ENCODE data around the gene CPNE5. TPM values are rescaled to one million over a fixed set of nuclear protein-coding genes. Genes with fewer than 3 reads are reported as not detected.

CPNE5 gene
- total RNA-seq, 1 donor from 2014 or later: 1.00 TPM

DNA sequence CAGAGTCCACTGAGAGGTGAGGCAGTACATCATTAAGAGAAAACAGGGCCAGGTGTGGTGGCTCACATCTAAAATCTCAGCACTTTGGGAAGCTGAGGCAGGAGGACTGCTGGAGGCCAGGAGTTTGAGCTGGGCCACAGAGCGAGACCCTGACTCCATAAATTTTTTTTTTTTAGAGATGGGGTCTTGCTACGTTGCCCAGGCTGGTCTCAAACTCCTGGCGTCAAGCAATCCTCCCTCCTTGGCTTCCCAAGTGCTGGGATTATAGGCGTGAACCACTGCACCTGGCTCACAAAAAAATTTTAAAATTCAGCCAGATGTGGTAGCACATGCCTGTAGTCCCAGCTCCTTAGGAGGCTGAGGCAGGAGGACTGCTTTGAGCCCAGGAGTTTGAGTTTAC is 18.1 kb upstream of the CPNE5 start:
- ATAC-seq: no peak

DNA sequence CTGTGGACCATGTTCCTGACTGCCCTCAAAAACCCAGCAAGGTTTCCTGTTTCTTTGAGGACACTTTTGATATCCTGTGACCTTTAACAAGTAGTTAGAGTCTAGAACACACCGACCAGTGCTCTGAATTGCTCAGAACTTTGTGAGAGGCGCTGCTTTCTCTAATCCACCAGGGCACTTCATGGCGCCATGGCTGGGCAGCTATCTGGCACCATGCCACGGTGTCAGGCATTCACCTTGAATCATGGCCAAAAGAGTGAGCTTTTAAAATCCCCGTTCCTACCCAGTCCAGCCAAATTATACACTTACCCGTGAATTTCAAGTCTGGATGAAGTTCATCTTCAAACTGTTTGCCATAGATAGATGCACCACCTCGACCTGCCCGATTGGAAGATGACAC is 17.0 kb upstream of the CPNE5 start:
- ATAC-seq: no peak

DNA sequence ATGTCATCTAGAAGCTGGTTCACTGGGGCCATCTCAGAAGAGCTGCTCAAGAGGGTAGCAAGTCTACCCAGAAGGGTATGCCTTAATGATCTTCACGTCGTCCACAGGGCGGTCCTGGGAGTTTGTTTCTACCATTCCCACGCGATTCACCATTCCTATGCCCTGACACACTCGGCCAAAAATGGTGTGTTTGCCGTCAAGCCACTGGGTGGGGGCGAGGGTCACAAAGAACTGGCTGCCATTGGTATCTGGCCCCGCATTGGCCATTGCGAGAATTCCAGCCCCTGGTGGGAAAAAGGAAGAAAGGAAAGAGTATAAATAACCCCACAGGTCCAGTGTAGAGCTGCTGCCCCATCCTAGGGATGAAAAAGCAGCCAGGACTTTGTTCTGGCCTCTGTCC is 16.5 kb upstream of the CPNE5 start:
- no peak for ATAC-seq

DNA sequence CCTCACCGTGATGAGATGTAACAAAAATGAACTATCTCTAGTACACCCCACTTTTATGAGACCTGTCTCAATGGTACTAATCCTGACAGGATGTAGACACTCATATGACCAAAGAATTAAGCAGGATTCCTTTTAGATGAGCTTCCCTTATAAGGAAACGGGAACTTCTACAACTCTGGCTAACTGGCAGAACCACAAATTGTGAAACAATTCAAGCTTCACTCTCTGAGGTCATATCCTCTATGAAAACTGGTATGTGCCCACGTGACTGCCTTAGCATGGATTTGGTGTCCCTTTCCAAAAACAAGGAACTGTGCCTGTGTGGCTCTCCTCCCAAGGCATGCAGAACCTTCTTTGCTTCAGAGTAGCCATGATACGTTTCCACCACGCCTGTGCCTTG is 14.1 kb upstream of the CPNE5 start:
- peak; percentile 87 for ATAC-seq

DNA sequence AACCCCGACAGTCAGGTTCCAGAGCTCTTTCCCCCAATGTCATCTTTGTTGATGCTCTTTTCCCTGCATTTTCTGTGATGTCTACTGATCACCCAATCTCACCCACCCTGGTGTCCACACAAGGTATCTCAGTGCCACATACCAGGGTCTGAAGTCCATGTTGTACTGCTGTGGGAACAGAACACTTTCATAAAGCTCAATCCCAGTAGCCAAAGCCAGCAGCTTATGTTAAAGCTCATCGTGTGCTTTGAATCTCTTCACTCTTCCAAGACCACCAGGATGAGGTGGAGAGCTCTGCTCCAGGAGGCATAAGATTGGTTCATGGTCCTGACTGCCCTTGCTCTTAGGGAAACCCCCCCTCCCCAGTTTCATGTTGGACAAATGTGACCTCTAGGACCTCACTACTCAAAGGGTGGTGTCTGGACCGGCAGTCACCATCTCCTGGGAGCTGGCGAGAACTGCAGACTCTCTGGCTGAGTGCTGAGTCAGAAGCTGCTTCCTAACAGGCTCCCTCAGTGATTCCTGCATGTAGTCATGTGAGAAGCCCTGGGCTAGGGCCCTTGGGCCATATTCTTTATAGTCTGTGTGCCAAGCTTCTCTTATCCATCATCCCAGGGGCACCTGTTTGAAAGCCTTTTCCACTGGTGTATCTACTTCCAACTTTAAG is 13.4 kb upstream of the CPNE5 start:
- ATAC-seq: peak; percentile 56

DNA sequence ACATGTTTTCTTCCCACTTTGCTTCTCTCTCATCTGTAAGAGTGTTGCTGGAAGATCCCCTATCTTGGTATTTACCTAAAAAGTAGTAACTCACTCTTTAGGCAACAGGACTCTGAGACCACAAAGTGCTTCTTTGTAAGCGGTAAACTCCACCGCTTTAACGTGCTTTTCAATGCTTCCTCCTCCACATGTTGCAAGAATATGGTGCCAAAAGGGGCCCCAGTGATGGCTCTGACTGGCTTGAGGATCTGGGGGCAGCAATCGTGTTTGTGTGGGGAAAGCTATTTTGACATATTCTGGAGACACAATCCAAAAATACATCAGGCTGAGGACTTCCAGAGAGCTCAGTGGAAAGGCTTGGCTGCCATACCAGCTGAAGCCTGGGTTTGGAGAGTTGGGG is 12.4 kb upstream of the CPNE5 start:
- ATAC-seq: no peak

DNA sequence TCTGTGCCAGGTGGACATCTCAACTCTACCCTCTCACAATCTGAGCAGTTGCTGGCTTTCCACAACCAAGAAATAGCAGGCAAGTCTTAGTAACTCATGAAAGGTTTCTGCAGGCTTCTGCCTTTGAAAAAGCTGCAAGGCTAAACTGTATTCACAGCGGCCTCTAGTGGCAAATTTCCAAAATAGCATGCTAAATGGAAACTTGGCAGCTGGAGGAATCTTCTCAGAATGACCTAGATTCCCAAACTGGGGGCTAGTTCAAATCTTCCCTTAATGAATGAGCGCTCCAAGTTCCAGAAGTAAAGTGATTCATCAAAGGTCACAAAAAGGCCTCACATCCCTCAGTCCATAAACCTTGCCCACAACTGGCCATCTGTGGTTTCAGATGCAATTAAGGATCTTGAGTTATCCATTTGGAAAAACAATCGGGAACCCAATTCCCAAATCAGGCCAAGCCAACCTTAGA is 11.9 kb upstream of the CPNE5 start:
- ATAC-seq: peak; percentile 15

DNA sequence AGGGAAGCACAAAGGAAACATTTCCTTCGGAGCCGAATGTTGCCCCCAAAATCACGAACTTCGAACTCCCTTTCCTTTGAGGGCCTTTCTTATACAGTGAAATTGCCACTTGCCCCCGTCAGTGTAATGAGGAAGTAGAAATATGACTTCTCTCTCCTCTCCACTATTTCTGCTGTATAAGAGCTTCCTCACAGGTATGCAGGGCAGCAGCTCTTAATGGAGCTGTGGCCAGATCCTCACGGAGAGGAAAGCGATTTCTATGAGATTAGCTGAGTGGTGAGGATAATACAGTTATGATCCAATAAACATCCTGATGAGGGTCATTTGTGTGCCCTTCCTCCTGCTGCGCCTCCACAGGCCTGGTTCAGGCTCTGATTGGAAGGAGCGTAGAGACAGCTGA is 10.8 kb upstream of the CPNE5 start:
- ATAC-seq: no peak

DNA sequence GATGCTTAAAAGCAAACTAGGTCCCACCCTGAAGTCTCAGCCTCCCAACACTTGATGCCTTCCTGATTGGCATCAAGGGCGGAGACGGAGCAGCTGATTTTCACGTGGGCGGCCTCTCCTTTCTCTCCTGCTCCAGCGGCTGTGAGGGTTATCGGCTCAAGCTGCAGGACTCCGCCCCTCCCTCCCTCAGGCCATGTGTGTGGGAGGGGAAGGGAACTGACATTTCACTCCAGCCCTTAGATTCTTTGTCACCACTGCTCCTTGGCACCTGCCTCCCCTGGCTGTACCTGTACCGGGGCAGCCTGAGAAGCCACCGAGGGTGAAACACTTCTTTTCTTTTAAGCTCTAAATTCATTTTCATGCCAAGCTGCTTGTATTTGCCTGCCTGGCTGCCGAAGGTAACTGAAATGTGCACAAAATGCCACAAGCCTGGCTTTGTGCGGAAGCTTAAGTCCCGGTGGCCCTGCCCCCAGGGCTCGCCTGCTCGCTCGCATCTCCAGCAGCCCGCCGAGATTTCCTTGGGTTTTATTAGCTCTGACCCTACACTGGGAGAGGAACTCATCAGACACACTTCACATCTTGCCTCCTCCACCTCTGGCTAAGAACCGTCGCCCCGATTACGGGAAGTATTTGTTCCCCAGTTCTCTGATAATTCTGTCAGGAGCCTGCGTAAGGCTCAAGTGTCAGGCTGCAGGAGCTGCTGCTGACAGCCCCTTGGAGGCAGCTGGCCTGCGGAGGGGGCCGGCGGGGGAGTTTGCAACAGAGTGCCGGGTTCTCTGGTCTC is 9.6 kb upstream of the CPNE5 start:
- ATAC-seq: peak; percentile 35

DNA sequence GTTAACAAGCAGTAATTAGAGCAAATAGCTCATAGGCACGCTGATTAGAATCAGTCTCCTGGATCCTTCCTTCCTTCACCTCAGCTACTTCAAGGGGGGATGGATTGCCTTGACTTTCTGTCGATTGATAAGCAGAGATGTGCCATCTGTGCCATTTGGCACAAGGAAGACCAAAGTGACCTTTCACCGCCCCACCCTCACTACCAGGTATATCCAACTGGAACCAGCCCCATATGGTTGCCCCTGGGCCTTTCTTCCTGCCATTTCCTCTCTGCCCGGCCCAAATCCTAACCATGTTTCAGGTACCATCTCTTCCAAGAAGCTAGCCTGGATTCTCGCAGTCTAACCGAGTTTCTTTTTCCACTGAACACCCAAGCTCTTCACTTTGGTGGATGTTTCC is 8.7 kb upstream of the CPNE5 start:
- no peak for ATAC-seq

DNA sequence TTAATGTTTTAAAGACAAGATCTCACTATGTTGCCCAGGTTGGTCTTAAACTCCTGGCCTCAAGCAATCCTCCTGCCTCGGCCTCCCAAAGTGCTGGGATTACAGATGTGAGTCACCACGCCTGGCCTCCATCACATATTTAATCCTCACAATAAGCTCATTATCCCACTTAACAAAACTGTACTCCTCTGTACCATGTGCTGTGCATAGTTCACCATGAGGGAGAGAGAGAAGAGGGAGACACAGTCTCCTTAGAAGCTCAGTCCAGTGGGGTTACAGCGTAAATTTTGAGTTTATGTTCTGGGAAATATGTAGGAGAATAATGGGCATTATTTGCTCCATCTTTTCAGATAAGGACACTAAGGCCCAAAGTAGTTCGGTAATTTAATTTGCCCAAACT is 7.9 kb upstream of the CPNE5 start:
- ATAC-seq: no peak

DNA sequence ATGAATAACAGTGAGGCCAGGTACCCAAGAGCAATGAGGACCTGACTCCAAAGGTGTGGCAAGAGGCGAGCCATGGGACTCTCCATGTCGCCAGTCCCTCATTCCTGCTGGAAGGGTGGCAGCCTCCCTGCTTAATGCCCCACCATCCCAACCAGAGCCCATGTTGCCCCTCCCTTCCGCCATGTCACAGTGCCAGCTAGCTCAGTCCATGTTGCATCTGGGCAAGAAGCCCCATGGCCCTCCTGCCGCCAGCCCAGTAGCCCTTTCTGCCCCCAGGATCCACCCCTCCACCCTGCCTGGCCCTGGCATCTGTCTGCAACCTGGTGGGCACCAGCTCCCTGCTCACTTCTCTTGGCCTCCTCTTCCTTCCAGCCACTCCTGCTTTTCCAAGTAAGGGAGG is 6.0 kb upstream of the CPNE5 start:
- no peak for ATAC-seq

DNA sequence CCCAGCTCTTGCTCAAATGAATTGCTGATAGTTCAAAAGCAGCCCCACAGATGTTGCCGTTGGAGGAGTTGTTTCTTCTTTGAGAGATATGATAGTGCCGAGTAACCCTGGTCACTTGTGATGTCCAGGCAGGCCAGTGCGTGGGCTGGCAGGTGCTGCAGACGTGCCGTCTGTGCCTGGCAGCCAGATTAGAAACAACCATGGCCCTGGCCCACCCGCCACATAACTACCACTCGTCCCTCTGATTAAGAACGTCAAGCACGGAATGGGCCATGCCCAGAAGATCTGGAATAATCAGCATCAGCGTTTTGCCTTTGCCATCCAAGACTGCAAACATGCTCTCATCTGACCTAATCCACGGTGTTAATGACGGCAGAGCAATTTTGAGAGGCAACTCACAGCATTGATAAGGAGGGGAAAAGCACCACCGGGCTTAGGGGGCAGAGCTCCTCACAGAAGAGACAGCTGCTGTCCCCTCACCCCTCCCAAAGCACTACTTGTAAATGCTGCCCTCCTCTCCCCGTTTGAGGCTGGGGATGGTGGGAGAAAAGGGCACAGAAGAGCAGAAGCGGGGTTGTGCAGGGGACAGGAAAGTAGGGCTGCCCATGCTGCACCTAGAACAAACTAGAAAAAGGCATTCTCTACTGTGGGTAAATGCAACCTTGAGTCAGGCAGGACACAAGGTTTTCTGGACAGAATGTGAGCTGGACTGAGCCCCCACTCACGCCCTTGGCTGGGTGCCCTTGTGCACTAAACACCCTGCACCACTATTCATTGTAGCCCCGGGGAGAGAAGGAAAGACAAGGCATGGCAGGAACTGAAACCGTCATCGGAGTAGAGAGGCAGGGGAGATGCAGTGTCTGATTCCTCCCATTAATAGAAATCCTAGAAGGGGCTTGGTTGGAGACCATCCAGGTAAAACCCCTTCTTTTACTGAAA is 5.3 kb upstream of the CPNE5 start:
- no peak for ATAC-seq

DNA sequence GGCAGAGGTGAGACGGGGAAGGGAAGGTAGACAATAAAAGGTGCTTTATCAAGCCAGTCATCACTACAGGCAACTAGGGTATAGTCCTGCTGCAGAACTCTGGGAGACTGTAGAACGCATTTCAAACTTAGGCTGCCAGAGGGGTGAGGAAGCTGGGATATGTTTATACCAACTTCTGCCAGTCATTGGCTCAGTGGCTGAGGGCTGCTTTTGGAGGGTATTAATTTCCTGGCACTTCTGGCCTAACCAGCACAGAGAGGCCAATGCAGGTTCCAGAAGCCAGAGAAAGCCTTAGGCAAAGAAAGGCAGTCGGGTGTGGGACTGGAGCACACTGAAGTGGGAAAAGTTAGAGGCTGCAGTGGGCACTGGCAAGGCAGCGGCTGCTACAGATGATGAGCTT is 3.9 kb upstream of the CPNE5 start:
- no peak for ATAC-seq

DNA sequence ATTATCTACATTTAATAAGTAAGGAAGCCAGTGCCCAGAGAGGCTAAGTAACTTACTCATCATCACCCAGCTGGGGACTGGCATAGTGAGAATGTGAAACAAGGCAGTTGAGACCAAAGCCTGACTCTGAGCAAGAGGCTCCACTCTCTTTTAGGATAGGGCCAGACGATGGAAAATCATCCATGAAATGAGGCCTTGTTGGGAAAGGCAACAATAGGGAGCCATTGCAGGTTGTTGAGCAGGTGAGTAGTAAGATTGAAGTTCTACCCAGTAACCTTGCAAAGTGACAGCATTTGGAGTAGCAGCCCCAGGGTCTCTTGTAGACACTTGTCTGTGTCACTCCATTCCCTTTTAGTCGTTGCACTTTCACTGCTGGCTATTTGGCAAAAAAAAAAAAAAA is 2.5 kb upstream of the CPNE5 start:
- no peak for ATAC-seq

DNA sequence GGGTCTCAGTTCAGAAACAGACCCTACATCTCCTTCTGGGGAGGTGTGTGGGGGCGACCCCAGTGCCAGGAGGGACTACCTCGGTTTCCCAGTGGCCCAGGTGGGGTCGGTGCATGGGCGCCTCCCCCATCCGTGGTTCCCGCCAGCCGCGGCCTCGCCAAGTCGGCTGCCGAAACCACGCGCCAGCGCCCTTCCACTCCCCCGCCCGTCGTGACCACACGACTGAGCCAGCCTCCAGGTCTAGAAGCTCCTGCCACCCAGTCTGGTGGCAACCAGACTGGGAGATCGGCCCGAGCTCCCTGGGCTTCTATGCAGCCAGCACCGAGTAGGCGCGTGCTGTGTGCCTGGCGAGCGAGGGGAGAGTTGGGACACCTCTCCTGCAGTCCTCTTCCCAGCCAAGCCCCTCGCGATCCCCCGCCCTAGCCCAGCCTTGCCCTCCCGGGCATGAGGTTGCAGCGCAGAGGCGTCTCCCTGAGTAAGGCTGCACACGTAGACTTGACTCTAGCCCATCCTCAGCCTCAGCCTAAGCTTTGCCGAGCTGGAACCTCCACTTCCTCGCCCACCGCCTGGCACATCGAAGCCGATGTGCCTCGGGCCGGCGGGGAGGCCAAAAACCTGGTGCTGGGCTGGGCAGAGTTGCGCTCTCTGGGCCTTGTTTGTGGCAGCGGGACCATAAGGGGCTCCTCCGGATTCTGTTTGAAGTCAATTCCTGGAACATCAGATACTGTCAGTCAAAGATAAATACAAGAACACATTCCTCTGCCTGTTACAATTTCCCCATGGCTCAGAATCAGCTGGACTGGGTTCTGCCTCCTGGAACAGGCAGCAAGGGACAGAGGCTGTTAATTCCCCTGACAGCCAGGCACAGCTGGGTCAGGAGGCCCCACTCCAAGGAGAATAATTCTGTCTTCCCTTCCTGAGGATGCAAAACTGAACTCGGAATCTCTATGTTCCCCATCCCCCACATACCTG is 1.5 kb upstream of the CPNE5 start:
- peak; percentile 45 for ATAC-seq

DNA sequence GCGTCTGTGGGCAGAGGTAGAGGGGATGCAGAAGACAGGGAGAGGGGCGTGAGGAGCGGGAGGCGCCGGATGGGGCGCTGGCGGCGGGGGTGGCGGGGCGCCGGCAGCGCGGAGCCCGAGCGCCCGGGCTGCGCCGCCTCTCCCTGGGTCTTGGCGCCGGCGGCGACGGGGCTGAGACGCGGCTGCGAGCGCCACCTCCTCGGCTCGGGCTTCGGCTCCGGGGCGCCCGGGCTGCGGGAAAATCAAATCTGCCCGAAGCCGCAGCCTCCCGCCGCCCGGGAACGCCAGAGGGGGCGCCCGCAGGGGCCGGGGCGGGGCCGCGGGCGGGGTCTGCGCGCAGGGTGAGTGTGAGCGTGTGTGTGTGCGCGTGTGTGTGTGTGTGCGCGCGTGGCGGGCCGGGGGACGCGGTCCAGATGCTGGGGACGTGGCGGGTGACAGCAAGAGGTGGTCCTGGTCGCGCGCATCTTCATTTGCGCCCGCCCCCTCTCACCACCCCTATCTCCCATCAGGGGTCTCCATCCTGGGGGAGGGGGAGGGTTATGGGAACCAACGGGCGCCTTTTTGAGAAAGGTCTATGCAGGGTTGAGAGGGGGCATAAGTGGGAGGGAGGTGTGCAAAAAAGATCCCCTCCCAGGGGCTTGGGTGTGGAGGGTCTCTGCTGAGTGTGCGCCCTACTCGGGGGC is 646 bp upstream of the CPNE5 start:
- peak; percentile 33 for ATAC-seq

DNA sequence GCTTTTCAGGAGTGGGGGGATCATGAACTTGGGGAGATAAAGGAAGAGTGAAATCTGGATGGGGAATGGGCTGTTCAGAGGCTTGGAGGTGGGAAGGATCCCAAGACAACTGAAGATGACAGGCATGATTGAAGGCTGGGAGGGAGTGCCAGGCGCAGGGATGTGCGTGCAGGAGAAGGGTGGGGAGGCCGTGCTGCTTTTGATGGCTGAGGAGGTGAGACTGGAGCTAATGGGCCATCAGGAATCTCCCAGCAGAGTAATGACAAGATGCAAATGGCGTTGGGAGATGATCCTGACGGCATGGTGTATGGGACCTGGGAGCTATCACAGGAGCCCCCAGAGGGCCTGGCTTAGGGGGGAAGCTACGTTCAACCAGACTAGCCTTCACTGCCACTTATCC is 1.6 kb downstream of the CPNE5 start:
- no peak for ATAC-seq

DNA sequence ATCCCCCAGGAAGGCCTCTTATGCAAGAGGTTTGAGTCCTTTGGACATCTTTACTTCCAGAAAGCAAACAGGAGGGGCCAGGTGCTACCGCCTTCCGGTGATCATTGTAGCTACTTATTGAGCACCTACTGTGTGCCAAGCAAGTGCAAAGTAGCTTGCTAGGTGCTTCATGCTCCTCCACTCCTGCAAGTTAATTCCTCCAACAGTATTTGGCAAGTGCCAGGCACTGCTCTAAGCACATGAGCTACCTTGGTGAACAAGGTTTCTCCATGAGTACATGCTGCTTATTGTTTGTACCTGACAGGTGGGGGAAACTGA is 2.3 kb downstream of the CPNE5 start:
- ATAC-seq: no peak

DNA sequence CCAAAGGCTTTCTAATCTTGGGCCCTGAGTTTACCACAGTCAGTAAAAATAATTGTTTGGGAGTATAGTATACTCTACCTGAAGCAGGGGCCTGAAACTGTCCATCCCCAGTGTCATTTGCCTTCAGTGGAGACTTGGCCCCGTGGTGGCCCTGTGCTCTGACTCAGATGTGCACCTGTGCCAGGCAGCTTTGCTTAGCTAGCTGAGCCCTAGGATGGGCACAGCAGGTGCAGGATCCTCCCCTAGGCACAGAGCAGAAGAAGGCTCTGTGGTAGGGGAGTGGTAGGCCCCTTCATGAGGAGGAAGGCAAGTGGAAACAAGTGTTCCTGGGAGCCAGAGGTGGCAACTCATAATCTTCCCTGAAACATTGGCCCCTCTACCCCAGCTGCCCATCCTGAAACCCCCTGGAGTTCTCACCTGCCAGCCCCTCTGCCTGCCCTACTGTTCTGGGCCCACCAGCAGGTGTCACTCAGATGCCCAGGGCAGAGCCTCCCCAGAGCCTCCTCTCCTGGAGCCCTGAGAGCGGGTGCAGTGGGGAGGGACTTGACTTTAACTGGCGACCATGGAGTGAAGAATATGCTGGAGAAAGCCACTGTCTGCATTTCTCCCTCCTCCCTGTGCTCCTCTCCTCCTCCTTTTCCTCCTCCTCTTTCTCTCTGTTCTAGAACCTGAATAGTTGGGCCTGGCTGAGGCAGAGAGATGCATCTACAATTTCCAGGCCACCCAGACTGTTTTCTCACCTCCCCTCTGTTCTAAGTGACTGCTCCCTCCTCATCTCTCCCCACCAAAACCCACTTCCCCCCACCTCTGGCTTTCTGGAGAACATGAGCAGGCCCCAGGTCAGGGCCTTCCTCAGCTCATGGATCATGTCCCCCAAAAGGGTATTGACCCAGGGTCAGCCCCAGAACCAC is 2.9 kb downstream of the CPNE5 start:
- ATAC-seq: no peak
